HG03039 (cell line): ENCODE data around the gene SLC35F3.
"Not testable (repeated sequence)": the region's sequence is repeated elsewhere in the genome, so short reads cannot be mapped to it uniquely, and the experiment has no call there.

Experiments used
- ATAC-seq: cut with Tn5 transposase; IDR thresholded peaks from one replicate; pipeline ENCODE4 v1.9.1; 2021; ENCODE audit warnings: mild to moderate bottlenecking, moderate library complexity; ENCODE audit not compliant: unreplicated experiment

The SLC35F3 gene

DNA sequence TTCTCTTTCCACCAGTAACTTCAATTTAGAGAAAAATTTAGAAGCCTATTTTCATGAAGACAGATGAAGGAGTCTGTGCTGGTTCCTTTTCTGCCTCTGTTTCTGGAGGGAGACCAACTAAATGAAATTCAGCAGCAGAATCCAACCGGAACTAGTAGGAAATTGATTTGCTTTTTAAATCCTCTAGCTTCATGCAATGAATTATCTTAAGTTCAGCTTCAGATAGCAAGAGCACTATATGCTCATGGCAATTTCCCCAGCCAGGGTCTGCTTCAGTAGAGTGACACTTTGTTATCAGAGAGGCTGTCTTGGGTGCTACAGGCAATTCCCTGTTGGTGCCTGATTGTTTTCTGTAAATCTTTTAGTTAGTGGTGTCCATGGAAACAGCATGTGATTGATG is 189.7 kb downstream of the SLC35F3 start:
- no peak for ATAC-seq

DNA sequence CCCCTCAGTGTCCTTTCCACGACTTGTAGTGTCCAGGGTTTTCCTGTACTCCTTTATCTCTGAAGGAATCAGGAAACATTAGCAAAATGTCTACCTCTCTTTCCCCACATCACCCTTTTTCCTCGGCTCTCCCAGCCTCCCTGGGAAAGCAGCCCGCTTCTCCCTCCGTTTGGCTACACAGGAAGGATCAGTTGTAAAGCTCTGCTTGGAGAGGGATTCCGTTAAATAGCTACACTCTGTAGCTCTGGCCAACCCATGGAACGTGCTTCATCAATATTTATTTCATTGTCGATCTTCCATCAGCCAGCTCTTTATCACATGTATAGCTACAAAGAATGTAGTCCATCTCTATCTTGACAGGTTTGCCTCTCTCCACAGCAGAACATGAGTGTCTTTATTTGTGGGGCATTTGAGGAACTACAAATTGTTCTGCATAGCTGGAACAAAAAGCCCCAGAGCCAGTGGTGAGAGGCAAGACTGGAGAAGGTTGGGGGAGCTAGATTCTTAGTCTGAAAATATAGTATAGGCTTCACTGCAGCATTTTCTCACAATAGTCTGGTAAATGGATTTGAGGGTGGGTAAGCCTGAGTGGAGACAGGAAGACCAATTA is 191.8 kb downstream of the SLC35F3 start:
- ATAC-seq: no peak

DNA sequence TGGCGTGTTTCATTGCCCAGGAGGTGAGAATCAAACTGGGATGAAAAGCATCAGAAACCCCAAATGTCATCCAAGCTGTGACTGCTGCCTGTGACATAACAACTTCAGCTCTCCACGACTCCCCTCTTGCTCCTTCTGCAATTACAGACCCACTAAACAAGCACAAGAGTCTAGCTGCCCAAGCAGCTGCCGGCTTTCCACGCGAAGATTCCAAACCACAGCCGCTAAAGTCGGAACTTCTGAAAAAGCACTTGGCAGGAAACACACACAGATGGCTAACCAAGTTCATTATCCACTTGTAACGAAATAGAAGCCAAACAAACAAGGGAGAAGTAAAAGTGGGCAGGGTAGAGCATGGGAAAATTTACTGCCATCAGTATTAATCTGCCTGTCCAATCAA is 198.1 kb downstream of the SLC35F3 start:
- no peak for ATAC-seq

DNA sequence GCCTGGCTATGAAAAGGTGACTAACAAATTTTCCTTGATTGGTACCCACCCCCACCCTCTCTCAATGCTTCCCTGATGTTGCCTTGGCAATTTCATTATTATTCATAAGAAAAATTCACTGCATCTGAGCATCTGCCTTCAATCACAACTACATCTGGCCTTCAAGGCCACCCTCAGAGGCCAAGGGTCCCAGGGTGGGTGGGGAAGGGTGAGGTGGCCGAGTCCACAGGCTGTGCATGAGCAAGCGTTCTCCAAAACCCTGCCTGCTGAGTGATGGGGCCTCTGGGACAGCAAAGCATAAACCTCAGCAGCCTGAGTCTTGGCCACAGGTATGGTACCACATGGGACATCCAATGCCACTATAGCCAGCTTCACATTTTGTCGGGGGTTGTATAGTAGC is 198.7 kb downstream of the SLC35F3 start:
- no peak for ATAC-seq

DNA sequence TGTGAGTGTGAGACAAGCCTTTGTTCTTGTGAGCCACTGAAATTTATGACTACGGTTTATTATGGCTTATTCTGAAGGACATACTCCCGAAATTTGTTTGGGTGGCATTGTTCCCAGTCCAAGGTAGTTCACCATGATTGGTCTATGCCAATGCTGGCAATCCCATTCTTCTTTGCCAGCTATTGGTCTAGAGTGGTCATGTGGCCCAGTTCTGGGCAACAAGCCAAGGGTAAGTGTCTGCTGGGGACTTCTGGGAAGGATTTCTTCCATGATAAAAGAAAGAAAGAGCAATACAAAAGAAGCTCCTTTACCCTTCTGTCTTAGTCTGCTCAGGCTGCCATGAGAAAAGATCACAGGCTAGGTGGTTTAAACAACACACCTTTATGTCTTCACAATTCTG is 201.6 kb downstream of the SLC35F3 start:
- no peak for ATAC-seq

DNA sequence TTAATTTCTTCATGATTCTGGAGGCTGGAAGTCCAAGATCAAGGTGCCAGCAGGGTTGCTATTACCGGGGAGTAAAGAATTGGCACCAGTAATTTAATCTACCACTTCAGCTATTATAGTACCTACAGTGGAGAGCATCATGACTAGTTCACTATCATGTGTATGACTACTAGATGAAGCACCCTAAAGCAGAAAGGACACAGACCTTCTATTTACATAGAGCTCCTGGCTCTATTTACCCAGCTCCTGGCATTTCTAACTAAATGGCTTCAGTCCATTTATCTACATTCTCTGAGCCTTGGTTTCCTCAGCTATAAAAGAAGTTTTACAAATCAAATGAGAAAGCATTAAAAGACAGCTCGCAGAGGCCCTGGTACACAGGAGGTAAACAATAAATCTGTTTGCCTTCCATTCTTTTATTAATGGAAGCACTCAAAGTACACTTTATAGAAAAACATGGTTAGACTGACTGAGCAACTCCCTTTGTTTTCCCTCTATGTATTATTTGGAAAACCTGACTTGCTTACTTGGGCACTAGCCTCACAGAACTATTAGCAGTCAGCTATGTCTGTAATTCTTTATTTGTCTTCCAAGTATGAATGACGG is 203.0 kb downstream of the SLC35F3 start:
- no peak for ATAC-seq

DNA sequence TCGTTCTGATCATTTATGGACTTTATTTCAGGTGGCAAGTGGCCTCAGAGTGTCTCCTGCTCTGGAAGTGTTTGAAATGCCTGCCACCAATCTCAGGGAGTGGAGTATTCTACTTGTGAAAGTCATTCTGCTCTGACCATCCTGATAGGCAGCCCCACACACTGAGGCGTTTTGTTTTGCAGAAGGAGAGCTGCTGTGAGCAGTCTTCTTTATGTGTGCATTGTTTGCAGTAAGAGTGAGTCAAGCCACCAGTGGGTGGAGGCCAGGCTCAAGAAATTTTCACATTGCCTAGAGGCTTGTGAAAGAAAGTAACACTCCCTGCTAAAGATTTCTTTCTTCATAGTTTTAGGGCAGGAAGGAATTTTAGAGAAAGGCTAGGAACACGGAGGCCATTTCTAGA is 204.4 kb downstream of the SLC35F3 start:
- ATAC-seq: no peak

DNA sequence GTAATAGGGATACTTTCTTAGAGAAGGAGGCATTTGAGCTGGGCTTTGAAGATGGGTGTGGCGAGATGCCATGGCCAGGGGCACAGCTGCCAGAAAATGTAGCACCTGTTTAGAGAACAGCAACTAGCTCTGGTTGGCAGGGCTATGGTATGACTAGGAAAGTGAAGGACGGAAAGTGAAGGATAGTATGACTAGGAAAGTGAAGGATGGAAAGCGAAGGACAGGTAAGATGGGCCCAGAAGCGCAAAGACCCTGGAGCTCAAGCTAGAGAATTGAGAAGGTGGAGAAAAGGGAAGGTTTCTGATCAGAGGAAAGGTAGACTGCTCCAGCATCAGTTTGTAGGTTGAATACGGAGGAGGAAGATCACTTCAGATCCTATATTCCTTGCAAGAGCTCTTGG is 205.4 kb downstream of the SLC35F3 start:
- no peak for ATAC-seq

DNA sequence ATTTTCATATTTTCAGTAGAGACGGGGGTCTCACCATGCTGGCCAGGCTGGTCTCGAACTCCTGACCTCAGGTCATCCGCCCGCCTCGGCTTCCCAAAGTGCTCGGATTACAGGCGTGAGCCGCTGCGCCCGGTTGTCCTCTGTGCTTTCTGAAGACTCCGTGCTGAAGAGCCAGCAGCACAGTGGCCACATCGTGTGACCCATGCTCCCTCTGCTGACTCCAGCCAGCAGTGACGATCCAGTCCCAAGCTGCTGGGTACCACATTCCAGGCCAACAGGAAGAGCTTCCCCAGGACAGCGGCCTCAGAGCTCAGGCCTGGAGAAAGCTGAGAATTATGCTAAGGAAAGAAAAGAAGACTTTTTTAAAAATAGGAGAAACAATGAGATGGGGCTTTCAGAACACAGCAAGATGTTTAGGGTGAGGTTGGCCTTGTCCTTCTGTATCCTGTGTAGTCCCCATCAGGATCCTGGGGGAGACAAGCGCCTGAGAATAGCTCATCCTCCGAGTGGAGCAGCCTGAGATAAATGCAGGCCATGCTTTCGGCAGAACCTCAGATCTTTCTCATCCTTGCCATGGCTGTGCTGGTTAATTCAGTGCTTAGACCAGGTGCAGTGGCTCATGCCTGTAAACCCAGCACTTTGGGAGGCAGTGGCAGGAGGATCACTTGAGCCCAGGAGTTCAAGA is 207.1 kb downstream of the SLC35F3 start:
- no peak for ATAC-seq

DNA sequence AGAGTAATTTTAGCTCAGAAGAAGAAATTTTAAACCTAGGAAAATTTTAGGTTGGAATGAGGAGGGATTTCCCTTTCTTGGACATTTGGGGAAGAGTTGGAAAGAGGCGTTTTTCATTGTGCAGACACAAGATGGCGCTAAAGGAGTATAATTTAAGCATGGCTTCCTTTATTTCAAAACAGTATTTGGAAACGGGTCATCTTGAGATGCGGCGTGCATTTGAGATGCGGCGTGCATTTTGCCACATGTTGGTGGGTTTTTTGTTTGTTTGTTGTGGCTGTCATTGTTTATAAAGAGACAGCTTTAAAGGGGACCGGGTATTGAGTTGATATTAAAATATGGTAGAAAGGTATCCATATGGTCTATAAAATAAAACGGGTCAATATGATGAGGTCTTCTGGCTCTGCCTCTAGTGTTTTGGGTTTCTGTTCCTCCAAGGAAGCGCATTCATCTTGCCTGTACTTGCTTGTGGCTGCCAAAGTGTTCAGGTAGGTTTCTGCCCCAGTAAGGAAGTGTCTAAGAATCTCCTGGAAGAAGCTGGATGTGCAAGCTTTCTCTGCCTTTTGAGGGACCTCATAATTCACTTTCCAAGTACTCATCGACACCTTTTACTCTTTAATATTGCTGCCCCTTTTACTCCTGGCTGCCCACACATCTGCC is 210.3 kb downstream of the SLC35F3 start:
- ATAC-seq: no peak

DNA sequence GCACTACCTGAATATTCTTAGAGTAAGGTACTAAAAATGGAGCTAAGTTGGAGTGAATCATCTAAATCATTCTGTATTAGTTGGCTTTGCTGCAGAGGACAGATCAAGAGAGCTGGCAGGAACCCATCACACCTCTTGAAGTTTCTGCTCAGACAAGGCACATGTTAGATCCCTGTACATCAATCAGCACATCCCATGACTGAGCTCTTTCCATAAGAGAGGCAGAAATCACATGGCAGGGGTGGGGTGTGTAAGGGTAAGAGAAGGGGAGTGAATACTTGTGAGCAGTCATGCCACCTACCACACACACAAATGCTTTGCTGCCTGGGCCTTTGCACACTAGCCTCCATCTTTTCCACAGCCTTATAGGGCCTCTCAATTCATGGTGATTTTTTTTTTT is 214.4 kb downstream of the SLC35F3 start:
- ATAC-seq: no peak

DNA sequence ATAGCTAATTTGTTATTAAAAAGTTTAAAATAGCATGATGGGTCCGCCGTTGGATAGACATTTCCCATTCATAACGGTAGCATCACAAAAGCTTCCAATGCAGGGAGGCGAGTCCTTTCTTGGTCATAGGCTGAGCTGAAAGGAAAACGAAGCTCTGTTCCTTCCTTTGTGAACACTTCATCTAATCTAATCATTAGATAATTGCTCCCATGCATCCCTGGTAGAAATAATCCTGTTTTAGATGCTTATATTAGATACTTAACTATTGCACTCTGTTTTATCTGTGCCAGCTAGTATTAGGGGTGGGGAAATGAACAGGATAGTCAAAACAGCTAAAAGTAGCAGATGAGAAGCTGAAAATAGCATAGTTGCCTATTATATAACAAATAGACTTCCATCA is 215.0 kb downstream of the SLC35F3 start:
- ATAC-seq: no peak

DNA sequence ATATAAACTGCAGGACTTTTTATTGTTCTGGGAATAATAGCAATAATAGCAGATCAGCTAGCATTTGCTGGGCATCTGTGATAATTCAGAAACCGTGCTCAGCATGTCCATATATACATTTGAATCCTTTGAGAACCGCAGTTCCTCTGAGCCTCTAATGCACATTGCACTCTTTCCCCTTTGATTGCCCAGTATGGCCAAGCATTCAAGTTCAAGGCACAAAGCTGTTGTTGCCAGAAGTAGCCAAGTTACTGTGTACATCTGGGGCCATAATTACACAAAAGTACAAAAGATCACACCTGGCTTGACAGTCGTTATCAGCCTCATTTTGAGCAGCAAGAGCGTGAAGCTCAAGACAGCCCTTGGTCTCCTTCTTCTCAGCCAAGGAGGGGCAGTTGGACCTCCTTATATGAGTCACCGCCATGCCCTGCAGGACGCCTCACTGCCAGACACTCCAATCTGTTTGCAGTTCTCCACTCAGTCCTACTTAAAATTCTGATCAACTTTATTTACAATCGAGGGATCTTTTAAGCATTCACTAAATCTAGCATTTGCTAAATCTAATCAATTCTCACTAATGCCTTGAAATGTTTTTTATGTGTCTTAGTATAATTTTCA is 216.0 kb downstream of the SLC35F3 start:
- no peak for ATAC-seq

DNA sequence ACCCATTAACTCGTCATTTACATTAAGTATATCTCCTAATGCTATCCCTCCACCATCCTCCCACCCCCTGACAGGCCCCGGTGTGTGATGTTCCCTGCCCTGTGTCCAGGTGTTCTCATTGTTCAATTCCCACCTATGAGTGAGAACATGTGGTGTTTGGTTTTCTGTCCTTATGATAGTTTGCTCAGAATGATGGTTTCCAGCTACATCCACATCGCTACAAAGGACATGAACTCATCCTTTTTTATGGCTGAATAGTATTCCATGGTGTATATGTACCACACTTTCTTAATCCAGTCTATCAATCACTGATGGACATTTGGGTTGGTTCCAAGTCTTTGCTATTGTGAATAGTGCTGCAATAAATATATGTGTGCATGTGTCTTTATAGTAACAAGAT is 217.2 kb downstream of the SLC35F3 start:
- ATAC-seq: not testable (repeated sequence)

DNA sequence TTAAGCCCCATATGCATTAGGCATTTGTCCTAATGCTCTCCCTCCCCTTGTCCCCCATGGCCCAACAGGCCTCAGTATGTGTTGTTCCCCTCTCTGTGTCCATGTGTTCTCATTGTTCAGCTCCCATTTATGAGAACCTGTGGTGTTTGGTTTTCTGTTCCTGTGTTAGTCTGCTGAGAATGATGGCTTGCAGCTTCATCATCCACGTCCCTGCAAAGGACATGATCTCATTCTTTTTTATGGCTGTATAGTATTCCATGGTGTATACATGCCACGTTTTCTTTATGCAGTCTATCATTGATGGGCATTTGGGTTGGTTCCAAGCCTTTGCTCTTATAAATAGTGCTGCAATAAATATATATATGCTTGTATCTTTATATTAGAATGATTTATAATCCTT is 218.1 kb downstream of the SLC35F3 start:
- ATAC-seq: not testable (repeated sequence)

DNA sequence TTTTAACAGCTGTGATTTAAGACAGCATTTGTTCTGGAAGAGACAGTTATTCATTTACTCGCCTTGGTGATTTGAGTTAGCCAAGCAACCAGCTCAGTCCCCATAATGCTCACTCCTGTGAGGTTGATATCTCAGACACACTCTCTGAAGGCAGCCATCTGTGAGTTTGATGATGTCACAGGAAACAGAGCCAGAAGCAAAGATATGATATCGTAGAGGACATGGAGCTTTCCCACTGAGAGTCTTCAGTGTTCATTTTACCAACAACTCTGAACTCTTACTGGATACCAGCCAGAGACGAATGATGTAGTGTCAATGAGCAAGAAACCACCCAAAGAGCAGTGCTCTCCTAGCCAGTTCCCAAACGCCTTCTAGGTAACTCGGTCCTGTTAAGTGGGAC is 219.4 kb downstream of the SLC35F3 start:
- no peak for ATAC-seq

DNA sequence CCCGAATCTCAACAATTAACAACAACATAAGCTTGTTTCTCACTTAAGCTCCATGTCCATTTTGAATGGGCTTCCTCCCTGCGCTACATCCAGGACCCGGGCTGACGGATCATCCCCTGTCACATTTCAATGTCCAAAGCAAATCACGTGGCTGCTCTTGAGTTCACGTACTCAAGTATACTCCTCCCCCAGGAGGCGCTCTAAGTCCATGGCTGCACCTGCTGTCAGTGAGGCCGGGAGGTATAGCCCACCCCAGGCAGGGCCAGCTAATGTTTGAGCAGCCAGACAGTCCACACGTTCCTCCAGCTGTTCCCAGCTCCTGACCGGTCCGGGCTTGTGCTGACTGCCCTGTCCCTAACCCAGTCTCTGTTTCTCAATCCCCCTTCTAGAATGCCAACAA is 220.8 kb downstream of the SLC35F3 start:
- no peak for ATAC-seq

DNA sequence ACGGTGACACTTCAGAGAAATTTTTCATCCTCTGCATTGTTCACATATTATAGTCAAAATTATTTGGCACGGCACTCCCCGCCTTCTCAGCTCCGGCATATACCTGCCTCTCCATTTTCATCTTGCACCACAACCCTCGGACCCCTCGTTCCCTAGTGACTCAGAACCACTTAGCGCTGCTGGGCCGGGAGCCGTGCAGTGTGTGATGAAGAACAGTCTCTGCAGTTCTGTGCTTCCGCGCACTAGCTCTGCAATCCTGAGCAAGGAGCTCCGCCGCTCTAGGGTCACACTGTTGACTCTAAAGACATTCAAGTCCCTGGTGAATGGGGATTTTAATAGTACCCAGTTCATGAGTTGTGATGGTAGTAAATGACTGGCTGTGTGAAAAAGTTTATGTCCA is 221.2 kb downstream of the SLC35F3 start:
- no peak for ATAC-seq

DNA sequence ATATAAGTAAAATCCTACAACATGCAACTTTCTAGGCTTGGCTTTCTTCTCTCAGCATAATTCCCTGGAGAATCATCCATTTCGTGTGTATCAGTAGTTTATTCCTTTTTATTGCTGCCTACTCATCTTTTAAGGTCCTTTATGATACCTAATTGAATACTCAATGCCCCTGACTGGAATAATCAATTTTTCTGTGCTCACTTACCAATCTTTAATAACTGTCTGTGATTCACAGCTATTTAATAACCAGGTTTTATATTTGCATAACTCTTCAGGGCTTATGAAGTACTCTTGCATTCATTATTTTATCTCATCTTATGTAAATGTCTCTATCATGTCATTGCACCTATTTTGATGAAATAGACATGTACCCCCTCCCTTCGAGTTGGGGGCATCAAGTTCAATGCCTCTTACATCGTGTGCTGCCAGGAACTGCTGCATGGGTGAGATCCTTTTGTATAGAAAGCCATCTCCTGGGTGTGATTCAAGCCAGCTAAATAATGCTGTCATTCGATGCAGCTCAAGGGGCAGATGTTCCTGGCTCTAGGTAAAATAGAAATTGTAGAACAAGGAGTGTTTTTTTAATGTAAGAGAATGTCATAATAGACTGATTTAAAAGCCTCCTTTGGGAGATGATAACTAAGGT is 222.7 kb downstream of the SLC35F3 start:
- ATAC-seq: no peak

DNA sequence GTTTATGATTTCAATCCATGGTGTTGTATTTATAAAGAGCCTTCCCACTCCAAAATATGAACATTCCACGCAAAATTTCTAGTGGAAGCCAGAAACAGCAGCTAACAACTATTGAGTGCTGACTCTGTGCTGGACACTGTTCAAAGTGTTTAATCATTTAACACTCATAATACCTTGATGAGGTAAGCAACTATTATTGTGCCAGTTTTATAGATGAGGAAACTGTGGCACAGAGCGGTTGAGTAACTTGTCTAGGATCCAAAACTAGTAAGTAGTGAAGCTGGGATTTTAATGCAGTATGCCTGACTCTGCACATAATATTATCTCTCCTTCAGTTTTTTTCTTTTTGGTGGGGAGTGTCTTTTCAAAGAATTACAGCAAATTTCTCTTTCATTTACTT is 228.3 kb downstream of the SLC35F3 start:
- ATAC-seq: no peak

DNA sequence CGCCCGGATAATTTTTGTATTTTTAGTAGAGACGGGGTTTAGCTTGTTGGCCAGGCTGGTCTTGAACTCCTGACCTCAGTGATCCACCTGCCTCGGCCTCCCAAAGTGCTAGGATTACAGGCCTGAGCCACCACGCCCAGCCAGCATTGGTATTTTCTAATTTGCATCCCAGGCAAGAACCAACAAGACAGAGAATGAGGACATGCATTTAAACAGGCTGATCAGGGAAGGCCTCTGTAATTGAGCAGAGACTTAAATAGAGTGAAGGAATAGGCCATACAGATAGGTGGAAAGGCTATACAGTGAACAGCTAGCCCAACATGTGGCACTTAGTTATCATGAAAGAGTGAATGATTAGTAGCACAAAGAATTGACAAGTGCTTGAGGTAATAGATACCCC is 230.4 kb downstream of the SLC35F3 start:
- ATAC-seq: no peak
